Stimulated activated CD4-positive, alpha-beta T cell treated with anti-CD3 and anti-CD28 coated beads, Interleukin-2, amount 100 ng/mL, for 48 hours (primary cell): ENCODE data around the gene IQGAP2.
"Not testable (repeated sequence)": the region's sequence is repeated elsewhere in the genome, so short reads cannot be mapped to it uniquely, and the experiment has no call there.

Source experiments
- DNase-seq, 2 donors: peaks; one replicate each; pipeline ENCODE4 v3.0.0-alpha.2; 2020

The IQGAP2 gene

DNA sequence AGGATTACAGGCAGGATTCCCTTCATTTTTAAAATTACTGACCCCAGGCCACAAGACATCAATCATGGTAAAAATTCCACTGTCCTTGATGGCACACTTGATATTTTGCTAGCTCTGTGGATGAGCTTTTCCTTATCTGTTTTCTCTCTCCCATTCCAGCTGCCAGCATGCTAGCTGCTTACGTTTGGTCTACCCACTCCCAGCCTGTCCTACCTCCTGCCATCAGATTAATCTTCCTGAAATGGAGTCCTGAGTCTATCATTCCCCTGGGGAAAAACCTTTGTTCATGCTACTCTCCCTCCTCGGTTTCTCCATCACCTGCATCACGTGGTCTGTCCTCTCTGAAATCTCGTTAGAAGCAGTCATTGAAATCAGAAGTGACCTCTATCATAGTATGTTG, 111.2 kb downstream of the IQGAP2 start:
- no peak for DNase-seq

DNA sequence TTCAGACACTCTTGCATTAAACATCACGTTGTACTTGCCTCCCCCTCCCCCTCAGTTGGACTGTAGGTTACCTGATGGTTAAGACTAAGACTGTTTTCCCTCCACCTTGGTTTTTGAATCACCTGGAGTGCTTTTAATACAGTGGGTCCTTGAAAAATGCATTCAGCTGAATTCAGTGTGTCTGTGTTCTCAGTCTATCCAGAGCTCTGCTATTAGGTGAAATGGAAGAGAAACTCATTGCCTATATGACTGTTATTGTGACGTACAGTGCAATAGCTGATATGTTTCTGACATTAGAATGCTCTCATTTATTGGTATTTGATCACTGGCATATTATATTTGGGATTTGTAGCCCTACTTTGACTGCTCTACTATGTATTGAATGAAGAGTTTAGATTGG, 111.6 kb downstream of the IQGAP2 start:
- no peak for DNase-seq

DNA sequence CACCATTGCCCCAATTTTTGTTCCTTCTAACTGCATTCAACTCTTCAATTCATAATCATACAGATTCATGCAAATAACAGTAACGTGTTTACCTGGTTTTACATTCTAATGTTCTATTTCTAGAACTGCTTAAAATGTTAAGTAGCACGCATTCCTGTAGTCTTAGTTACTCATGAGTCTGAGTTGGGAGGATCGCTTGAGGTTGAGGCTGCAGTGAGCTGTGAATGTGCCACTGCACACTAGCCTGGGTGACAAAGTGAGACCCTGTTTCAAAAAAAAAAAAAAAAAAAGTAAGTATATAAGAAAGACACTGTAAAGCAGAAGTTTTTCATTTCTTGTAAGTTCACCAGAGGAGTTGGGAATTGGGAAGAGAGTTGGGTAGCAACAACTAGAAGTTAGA, 114.2 kb downstream of the IQGAP2 start:
- DNase-seq, result no peak

DNA sequence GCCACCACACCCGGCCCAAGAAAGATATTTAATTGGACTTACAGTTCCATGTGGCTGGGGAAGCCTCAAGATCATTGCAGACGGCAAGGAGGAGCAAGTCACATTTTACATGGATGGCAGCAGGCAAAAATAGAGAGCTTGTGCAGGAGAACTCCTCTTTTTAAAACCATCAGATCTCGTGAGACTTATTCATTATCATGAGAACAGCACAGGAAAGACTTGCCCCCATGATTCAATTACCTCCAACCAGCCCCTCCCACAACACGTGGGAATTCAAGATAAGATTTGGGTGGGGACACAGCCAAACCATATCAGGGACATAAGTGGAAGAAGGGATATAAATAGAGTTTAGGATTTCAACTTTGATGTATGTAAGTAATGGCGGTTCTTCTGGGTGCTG, 115.2 kb downstream of the IQGAP2 start:
- not testable (repeated sequence) for DNase-seq

DNA sequence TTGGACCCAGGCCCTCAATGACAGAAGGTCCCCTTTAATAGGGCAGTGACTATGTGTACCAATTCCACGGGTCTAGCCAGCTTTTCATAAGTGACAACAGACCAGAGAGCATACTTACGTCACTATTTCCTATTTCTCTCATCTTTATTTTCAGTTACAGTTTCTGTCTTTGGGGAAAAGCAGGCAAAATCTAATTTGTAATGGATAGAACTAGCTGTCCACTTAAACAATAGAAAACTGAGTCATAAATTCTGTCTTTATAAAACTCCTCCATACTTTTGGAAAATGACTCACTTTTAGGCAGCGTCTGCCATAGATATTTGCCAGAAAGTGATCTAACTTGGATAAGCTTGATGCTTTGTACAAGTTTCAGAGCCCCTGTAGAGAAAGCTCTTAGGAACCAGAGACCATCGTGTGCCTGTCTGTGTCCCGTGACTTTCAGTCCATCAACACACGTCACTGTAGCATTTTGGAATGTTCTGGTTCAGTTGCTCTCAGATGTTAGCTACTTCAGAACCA, 118.2 kb downstream of the IQGAP2 start:
- no peak for DNase-seq

DNA sequence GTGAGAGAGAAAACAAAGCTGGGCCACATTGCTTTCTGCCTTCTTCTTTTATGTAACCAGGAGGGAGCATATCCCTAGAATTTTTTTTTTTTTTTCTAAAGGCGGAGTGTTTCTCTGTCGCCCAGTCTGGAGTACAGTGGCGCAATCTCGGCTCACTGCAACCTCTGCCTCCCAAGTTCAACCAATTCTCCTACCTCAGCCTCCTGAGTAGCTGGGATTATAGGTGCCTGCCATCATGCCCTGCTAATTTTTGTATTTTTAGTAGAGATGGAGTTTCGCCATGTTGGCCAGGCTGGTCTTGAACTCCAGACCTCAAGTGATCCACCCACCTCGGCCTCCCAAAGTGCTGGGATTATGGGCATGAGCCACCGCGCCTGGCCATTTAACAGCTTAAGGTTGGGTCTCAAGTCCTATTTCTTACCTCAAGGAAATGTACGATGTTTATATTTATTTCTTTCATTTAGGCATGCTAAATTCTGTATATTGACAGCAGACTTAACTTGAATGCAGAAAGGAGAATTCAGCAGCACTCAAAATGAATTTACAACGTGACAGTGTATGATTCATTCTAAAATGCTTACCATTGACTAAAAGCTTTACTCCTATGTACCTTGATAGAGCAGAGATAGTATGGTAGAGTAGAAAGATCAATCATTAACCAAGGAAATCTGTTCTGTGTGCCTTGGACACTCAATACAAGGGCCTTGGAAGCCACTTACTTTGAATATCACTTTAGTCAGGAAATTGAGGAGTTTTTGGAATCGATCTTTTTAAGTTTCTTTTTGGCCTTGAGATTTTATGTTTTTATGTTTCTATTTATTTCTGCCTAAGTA, 119.2 kb downstream of the IQGAP2 start:
- no peak for DNase-seq

DNA sequence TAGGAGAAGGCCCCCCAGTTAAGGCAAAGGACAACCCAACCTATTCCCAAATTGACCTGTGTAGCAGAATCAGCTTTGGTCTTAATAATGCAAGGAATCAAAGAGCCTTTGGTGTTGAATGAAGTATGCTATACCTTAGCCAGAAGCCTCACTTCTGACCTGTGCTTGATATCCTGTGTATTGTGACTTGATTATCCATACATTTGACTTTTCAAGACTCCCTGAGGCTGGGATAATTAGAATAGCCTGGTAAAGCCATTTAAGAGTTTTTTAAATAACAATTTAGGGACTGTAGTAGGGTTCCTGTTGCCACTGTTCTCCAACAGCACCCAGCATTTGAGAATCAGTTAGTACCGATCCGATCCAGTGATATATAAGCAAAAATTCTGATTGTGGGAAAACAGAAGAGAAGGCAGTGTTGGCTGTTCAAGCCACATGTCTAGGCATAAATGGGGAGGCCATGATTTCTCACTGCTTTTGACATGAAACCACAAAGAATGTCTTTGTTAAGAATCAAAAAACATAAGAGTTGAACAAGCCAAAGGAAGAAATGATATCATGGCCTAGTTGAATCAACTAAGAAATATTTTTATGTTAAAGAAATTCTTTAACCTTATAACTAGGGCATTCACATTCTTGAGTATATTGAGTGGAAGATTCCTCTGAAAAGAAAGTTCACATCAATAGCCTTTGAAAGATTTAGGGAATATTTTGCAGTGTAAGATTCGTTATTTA, 121.2 kb downstream of the IQGAP2 start:
- DNase-seq, result no peak

DNA sequence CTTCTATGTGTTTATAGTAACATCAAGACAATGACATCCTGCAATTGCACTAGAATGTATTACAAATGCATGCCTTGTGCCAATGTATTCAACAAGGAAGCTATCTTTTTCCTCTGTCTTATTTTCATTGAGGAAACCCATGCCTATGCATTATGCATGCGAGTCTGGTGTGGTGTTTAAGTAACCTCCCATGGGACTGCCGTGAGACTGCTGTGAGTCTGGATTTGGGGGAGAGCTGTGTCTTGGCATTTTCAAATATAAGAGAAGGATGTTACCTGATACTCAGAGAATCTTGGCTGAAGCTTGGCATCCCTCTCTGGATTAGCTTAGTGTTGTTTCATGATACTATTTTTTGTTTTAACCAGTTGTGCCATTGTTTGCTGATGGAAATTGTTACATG, 121.8 kb downstream of the IQGAP2 start:
- DNase-seq, result no peak

DNA sequence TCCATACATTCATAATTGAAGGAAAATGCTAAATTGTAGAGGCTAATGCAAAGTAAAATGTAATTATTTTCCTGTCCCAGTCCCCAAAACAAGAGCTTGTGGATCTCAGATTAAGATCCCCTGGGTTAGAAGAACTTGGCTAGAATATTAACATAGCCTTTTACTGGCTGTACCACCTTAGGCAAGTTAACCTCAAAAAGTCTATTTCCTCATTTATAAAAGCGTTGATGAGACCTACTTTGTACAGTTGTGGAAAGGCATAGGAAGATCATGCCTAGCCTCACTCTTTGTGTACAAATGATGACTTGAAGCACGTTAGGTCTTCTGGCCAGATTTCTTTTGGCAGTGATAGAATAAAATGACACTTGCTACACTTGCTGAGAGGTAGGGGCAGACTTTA, 122.9 kb downstream of the IQGAP2 start:
- DNase-seq, result no peak

DNA sequence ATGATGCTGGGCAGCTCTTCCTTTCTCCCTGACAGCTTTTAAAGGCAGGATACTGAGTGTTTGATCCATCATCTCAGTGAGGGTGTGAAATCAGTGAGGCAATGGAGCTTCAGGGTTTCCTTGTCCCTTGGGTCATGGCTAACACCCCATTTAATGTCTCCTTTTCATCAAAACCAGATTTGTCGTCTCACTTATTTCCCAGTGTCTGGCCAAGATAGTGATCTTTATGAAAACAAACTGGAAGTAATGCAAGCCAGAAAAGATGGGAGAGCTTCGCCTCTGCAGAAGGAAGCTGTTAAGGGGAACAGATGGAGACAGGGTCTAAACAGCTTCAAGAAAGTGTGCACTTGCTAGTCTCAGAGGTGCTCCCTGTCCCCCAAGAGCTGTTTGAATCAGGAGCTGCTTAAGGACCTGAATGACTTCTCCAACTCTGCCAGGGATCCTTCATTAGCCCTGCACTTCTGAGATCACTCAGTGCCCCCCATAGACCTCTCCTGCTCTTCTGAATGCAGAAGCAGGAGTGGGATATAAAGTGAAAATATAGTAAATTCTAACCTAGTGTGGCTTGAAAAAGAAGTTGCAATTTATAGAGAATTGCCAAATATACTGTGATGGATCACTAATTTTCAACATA, 124.0 kb downstream of the IQGAP2 start:
- no peak for DNase-seq

DNA sequence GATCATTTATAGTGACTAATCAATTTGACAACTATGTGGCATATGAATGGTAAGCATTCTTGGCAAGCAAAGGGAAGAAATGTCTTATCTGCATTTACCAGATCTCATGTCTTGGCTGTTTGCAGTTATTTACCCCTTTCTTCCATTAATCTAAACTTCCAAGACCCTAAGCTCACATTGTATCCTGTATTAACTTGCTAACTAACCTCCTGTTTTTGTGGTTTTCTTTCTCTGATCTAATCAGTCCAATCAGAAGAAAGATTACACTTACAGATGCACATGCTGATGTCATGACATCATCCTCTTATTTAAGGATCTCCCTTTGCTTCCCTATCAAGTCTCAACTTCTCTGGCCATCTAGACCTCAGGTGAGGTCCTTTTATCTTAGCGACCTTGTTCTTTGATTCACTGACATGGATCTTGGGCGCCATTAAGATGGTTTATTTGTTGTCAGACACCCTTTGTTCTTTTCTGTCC, 124.6 kb downstream of the IQGAP2 start:
- no peak for DNase-seq

DNA sequence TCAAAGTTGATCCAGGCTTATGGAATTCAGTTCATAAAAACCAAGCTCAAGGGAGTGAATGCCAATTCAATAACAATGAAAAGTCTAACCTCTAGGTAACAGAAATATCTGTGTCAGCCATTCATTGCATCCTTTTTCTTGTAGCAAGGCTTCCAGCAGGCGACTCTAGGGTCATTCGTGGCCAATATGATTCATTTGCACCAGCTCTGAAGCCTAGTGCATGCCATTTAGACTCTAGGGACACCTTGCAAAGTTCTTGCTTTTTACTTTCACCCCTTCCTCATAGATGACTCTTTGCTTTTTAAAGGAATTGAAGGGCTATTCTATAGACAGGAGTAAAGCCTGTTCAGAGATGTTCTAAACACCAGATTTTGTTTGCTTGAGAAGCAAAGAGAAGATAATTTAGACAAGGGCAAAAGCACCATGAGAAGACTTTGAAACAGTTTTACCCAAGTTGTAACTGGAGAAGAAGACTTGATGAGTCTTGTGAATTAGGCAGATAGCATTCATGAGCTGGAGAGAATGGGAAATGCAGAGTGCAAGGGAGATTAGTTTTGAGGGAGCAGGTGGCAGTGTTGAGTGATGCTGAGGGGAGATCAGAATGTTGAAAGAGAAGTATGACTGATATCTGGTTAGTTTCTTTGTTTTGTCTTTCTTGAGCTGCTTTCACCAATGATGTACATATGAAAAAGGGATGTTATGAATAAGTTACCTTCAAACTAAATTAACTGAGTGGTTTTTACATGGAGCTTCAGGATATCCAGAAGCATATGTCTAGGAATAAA, 125.7 kb downstream of the IQGAP2 start:
- DNase-seq, result no peak

DNA sequence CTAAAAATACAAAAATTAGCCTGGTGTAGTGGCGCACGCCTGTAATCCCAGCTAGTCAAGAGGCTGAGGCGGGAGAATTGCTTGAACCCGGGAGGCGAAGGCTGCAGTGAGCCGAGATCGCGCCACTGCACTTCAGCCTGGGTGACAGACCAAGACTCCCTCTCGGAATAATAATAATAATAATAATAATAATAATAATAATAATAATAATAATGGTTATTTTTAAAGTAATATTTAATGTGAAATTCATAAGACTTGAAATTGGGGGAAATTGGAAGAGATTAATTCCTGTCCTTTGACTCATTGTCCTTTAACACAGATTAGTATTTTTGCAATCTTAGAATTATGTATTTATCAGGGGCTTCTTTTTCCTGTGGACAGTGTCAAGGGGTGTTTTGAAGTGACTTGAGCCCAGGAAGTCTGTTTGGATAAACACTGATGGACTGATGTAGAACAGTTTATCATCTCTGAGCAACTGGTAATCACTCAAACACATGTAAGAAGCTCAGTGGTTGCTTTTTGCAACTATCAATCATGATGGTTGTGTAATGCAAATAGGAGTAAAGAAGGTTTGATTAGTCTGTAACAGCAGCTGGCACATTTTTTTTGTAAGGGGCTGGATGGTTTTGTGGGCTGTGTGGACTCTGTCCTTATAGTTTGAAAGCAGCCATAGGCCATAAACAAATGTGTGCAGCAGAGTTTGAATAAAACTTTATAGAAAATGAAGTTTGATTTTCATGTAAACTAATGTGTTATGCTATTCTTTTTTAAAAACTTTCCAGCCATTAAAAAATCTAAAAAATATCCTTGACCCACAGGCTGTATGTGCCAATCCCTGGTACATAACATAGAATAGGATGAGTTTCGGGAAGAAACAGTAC, 126.6 kb downstream of the IQGAP2 start:
- DNase-seq, result no peak

DNA sequence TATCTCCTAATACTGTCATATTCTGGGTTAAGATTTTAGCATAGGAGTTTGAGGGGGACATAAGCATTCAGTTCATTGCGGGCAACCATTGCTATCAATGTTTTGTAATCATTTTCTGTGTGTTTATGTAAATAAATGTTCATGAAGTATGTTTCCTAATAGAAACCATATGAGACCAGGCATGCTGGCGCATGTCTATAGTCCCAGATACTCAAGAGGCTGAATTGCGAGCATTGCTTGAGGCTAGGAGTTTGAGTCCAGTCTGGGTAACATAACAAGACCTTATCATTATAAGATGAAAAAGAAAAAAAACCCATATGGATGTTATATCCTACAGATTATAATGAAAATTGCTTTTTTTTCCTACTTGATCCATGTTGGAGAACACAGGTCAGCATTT, 129.0 kb downstream of the IQGAP2 start:
- DNase-seq, result no peak

DNA sequence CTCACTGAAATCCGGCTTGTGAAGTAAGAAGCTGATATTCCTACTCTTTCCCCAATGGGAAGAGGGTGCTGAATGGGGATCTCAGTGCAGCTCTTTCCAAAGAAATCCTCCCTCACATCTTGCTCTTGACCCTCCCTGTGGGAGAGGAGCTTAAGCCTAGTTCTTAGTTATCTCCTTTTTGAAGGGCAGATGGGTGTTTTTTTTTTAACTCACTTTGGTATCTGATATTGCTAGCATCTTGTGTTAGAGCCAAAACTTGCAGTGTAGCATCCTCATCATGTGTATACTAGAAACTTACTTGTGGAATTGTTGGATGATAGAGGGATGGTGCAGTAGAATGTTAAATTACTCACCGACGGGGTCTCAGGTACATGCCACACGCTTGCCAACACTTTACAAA, 129.9 kb downstream of the IQGAP2 start:
- DNase-seq, result no peak

DNA sequence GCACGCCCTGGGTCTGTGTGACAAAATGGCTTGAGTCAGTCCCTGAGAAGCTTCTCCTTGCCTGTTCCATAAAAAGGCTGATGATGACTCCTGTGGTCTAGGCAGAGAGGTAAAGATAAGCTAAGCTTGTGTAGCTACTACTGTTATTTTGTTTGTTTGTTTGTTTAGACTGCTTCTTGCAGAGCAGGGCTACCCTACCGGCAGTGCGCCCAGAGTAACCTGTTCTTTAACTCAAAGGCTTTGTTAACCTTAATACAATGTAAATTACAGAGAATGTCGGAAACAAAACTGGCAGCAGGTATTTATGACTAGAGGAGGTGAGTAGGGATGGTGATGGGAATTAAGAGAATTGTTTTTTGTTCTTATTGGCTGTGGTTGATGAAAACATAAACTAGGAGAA, 132.5 kb downstream of the IQGAP2 start:
- no peak for DNase-seq

DNA sequence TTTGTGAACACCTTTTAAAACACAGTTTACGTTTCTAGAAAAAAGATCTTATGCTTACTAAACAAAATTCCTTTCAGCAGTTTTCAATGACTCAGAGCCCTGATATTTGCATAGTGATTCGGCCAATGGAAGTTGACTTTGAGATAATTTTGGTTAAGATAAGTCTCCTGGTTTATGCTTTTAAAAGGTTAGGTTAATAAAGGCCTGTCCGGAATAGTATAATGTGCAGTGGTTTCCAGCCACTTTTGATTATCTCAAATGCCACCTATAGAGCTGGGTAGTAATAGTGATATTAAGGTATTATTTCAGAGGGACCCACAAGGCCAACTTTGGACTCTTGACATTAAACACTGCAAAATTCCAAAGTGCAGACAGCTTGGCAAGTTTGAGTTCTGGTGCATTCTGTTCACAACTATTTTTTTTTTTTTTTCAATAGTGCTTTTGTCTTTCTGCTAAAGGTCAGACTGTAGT, 134.0 kb downstream of the IQGAP2 start:
- no peak for DNase-seq

DNA sequence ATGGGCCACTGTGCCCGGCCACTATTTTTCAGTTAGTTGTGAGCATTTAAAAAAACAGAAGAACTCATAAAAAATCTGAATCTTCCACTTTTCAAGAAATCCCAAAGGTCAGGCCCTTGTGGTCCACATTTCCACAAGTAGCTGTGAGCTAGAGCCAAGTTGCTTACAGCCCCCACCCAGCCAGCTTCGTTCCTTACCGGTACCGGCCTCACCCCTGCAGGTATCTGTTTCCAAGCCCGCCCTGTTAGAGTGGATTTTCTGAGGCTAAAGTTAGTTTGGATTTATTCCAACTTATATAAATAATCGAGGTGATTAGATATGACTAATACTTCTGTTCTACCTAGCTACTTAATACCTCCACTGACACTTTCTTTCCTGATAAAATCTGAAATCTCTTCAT, 139.2 kb downstream of the IQGAP2 start:
- no peak for DNase-seq

DNA sequence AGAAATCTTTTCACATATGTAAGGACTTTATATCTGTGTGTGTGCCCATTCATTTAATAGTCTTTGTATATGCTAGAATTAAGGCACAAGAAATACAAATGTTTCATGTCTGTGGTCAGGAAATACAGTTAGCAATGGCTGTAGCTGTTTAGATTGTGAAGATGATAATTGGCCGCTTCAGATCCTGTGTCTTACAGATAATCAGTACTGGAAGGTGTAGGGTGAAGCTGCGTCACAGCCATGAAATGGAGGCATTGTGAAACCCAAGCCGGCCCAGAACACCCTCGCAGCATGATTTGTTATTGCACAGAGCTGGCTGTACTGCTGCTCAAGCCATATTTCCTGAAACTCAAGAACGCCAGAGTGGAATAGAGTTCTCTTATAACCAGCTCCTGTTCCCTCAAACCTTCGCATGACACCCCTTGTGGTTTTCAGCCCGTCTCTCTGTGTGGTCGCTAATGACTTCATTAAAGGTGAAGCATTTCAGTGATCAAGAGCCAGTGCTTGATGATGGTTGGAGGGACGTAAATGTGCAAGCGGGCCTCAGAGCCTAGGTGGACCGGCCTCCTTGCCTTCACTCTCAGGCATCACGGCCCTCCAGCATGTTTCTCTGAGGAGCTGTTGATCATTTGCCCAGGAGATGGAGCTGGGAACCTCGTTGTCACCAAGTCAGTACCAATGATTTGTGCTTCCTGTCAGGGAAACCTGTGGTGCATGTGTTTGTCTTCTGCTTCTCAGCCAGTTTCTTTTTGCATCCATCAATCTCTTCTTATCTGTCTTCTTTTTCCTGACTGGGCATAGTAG, 140.0 kb downstream of the IQGAP2 start:
- DNase-seq, result peak; percentile 45 to 53

DNA sequence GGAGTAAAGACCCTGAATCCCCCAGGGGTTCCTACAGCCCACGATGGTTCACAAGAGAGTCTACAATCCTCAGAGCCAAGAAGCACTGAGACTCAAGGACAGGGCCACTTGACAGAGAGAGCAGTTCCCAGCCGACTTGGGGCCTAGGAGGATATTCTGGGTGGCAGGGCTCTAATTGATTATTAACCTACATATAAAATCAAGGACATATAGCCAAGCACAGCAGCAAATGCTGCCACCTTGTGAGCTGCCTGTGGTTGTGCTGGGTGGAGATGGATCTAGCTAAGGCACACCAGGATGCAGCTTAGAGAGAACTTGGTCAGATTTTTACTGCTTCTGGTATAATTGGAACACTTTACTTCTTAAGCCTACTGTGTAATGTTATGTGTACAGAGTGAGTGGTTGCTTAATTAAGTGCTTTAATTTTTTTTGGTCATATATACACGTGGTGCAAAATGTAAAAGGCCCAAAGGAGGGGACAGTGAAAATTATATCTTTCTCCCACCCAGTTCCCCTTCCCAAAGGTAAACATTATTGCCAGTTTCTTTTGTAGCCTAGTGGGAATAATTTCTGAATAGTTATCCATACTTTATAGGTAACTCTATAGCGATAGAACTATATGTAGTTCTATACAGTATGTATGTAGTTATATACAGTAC, 141.3 kb downstream of the IQGAP2 start:
- DNase-seq, result no peak
